Stimulated activated CD4-positive, alpha-beta T cell treated with anti-CD3 and anti-CD28 coated beads, Interleukin-12 subunit alpha, Interleukin-12 subunit beta, amount 100 ng/mL, for 24 hours (primary cell): Measurements from ENCODE around the gene CFAP107.

ENCODE experiments used
- DNase-seq, 2 experiments: peaks; one replicate each; pipeline ENCODE4 v3.0.0-alpha.2; 2020; ENCODE audit warnings: low read depth in 2 of 2

Gene CFAP107

GRCh38 chr1:12741946-12742345 lies 4.1 kb upstream of the CFAP107 start:
- no peak for DNase-seq

- DNase-seq: no peak
Observed at GRCh38 chr1:12745126-12745991, 641 bp upstream of the CFAP107 start.

DNA sequence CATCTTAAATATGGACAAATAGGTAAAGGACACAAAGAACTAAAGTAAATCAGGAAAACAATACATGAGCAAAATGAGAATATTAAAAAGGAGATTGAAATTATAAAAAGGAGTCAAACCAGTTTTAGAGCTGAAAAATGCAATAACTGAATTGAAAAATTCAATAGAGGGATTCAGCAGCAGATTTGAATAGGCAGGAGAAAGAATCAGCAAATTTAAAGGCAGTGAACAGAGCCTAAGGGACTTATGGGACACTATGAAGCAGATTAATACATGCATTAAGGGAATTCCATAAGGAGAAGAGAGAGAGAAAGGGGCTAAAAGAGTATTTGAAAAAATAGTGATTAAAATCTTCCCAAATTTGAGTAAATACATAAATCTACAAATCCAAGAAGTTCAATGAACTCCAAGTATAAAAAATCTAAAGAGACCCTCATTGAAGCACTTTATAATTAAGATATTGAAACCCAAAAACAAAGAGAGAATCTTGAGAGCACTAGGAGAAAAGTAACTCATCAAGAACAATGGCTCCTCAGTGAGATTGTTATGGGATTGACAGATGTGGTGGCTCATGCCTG lies 2.9 kb downstream of the CFAP107 start:
- no peak for DNase-seq

GRCh38 chr1:12754738-12755137 lies 8.7 kb downstream of the CFAP107 start:
- no peak for DNase-seq

DNA sequence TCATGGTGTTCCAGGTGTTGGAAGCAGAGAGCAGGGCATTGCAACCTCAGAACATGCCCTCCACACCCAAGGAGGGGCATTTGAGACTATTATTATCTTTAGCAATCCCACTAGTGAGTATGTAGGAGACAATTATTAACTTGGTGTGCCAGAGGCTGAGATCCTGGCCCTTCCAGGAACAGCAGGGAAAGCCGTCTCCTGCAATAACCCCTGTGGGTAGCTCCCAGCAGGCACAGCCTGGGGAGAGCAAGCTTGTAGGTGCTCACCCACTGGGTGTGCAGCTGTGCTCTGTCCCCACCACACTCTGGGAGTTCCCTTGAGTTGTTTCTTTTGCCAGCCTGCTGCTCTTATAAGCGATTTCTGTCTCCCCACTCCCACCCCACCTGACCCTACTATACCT lies 10.3 kb downstream of the CFAP107 start:
- DNase-seq: no peak

DNA sequence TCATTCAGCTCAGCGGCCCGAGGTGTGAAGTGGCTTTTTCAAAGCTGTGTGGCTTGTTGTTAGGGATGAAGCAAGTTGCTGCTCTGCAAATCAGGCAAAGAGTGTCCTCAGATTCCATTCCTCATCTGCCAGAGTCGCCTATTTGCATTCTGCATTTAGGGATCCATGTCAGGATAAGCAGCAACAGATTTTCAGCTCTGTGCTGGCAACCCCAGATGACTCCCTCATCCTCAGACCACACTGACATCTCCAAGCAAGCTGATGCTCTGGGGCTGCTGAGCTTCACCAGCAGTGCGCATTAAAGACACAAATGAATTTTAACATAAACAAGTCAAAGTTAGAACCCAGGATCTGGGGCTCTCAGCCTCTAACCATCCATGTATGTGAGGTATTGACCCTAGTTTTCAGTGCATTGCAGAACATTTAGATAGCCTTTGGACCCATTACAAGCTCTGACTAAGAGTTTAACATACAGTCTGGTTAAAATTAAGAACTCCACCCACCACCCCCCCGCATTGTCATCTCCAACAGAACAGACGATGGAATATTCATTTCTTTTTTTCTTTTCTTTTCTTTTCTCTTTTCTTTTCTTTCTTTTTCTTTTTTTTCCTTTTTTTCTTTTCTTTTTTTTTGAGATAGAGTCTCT lies 10.9 kb downstream of the CFAP107 start:
- no peak for DNase-seq

DNA sequence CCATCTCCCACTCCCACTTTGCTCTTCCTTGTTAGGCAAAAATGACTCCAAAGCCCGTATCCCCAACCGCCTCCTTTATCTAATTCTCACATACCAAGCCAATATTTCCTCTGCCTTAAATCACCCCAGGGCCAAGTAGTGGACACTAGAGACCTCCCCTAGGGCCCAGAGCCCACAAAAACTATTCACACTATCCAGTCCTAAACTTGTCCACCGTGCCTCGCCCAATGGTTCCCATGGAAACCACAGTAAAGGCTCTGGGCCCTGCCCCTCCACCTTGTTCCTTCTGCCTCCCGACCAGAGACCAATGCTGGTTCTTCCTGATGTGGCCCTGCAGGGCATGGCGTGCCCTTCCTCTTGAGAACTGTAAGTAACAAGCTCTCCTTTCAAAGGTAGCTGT lies 11.8 kb downstream of the CFAP107 start:
- DNase-seq: no peak

- no peak for DNase-seq
Observed at GRCh38 chr1:12760256-12760795, 14.3 kb downstream of the CFAP107 start.

DNA sequence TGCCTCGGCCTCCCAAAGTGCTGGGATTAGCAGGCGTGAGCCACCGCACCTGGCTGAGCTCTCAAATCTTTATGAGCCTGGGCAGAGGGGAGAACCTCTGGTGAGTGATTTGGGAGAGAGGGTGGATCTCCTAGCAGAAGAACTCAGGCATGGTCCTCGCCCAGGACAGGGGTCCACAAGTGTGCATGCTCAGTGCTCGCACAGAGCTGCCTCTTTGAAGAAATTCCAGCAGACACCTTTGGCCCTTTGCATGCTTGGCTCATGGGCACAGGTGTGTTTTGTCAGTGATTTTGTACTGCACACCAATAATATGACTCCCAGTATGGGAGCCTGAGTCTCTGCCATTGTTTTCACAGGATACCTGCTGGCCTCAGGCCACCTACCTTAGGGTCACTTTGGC lies 15.8 kb downstream of the CFAP107 start:
- DNase-seq: no peak

DNA sequence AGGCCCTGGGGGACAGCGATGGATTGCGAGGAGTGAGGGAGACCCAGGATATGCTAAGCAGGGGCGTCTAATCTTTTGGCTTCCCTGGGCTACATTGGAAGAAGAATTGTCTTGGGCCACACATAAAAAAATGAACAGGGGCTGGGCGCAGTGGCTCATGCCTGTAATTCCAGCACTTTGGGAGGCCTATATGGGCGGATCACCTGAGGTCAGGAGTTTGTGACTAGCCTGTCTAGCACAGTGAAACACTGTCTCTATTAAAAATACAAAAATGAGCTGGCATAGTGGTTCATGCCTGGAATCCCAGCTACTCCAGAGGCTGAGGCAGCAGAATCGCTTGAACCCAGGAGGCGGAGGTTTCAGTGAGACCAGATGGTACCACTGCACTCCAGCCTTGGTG lies 16.8 kb downstream of the CFAP107 start:
- no peak for DNase-seq

- no peak for DNase-seq
Observed at GRCh38 chr1:12763479-12763878, 17.5 kb downstream of the CFAP107 start.

GRCh38 chr1:12764016-12764415 lies 18.0 kb downstream of the CFAP107 start:
- DNase-seq: no peak

- no peak for DNase-seq
Observed at GRCh38 chr1:12769031-12769430, 23.0 kb downstream of the CFAP107 start.

DNA sequence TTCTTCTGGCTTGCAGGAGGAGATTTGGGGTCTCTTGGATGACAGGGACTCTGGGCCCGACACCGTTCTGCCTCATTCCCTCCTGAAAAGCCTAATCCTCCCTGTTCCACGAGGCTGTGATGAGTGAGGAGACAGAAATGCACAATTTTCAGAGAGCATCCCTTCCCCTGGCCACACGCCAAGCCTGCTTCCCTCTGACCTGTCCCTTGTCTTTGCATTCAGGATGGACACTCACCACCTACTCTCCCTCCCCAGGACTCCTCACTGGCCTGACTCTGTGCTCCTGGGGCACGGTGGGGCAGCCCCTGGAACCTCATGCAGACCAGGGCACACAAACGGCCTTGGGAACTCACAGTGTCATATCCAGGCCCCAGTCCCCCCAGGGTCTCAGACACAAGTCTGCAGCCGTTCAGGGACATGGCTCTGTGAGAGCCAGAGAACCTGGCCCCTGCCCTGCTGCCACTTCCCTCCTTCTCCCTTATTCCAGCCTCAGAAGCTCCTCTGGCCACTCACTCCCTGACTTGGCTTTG lies 24.0 kb downstream of the CFAP107 start:
- DNase-seq: no peak

DNA sequence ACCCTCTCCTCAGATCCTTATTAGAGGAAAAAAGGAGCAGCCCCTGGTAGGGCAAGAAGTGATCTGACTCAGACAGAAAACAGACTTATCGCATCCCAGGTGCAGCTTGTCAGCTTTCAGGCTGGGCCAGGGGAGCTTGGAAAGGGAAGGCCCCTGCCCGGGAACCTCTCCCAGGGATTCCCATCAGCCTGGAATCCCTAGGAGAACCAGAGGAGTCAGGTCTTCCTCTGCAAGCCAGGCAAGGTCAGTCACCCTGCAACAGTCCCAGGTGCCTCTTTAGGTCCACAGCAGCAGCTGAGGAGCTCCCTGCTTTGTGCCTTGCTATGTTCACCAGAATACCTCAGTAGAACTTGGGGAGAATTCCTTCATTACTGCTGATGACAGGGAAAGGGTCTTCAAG lies 24.6 kb downstream of the CFAP107 start:
- DNase-seq: no peak

DNA sequence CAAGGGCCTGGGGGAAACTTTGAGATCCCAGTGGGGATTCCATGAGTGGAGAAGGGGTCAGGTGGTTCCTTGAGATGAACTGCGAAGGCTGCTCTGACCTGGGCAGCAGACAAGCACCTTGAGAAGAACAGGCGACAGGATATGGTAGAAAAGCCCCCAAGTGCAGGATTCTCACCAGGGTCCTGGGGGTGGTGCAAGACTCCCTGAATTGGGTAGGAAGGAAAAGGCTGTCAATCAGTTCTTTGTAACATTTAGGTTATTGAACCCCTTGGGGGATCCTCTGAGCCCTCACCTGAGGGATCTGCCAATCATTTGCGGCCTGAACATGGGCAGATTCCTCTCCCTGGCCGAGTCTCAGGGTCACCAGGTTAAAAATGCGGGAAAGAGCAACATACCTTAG lies 25.2 kb downstream of the CFAP107 start:
- DNase-seq: no peak

- no peak for DNase-seq
Observed at GRCh38 chr1:12772520-12772919, 26.5 kb downstream of the CFAP107 start.

DNA sequence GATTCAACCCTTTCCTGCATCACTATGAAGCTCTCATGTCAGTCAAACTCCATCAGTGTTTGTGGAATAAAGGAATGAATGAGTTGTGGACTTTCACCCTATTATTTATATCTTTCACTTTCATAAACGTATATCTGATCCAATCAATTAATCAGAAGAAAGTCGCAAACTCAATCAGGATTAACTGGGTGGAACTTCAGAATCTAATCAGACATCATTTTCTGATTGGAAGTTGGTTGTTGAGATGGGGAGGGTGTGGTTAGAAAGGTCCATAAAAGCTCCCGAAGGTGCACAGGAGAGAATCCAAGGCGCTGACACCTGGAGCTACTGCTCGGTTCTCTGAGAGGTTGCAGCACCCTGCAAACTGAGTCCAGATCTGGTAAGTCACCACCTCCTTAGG lies 27.4 kb downstream of the CFAP107 start, which contains the start of gene PRAMEF12:
PRAMEF12 (plus strand) TSS at position 301 of the 400 bp plus-strand sequence. CDS start 1,130 bp downstream, outside the sequence.
- DNase-seq: no peak

DNA sequence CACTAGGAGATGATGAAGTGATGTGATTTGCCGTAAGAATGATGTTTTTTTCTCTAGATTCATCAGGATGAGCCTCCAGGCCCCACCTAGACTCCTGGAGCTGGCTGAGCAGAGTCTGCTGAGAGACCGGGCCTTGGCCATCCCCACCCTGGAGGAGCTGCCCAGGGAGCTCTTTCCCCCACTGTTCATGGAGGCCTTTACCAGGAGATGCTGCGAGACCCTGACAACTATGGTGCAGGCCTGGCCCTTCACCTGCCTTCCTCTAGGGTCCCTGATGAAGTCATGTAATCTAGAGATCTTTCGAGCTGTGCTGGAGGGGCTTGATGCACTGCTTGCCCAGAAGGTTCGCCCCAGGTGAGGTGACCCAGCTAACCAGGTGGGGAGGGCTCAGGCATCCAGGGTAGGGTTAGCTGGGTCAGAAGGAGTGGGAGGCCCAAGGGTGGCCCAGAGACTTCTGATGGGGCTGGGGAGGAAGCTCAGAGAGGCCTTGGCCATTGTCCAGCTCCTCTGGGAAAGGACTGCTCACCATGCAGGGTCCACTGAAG lies 28.9 kb downstream of the CFAP107 start:
- DNase-seq: no peak

GRCh38 chr1:12775443-12775842 lies 29.4 kb downstream of the CFAP107 start:
- no peak for DNase-seq

DNA sequence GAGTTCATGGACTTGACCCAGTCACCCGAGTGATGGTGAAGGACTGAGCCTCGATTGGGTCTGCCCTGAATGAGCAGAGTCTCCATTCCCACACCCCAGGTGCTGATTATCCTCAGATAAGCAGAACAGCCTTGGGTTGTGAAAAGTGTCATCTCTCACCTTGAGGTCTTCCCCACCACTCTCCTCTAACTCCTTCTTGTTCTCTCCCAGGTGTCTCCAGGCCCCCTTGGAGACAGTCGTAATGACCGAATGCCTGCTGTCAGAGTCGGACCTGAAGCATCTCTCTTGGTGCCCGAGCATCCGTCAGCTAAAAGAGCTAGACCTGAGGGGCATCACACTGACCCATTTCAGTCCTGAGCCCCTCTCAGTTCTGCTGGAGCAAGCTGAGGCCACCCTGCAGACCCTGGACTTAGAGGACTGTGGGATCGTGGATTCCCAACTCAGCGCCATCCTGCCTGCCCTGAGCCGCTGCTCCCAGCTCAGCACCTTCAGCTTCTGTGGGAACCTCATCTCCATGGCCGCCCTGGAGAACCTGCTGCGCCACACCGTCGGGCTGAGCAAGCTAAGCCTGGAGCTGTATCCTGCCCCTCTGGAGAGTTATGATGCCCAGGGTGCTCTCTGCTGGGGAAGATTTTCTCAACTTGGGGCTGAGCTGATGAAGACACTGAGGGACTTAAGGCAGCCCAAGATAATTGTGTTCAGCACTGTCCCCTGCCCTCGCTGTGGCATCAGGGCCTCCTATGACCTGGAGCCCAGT lies 31.0 kb downstream of the CFAP107 start:
- no peak for DNase-seq
